Body of pancreas (tissue), 4 donors: Measurements from ENCODE around the gene DNALI1.

Experiments
- POLR2A ChIP-seq, 3 donors: fragments of 450-650 bp; IDR thresholded peaks; one replicate each; pipeline ENCODE4 v1.6.1; 2016; ENCODE audit warnings: antibody characterized with exemption in 3 of 3, mild to moderate bottlenecking in 2 of 3
- TF ChIP-seq, protein P1 (sequence below), 7 experiments: fragments of 450-650 bp in 4 of 7; fragments of 200-600 bp in 3 of 7; sonication (generic) in 3 of 7; IDR thresholded peaks; one replicate each; pipeline ENCODE4 v1.5.1; 2016 to 2019; ENCODE audit warnings: antibody characterized with exemption in 7 of 7

GRCh38 chr1:37557402-37557801, 662 bp downstream of the DNALI1 start:
- TF ChIP-seq, protein P1, sequence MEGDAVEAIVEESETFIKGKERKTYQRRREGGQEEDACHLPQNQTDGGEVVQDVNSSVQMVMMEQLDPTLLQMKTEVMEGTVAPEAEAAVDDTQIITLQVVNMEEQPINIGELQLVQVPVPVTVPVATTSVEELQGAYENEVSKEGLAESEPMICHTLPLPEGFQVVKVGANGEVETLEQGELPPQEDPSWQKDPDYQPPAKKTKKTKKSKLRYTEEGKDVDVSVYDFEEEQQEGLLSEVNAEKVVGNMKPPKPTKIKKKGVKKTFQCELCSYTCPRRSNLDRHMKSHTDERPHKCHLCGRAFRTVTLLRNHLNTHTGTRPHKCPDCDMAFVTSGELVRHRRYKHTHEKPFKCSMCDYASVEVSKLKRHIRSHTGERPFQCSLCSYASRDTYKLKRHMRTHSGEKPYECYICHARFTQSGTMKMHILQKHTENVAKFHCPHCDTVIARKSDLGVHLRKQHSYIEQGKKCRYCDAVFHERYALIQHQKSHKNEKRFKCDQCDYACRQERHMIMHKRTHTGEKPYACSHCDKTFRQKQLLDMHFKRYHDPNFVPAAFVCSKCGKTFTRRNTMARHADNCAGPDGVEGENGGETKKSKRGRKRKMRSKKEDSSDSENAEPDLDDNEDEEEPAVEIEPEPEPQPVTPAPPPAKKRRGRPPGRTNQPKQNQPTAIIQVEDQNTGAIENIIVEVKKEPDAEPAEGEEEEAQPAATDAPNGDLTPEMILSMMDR (IDR thresholded peaks at IDR 0.05) = no peak
- TF ChIP-seq POLR2A (IDR thresholded peaks at IDR 0.05) = no peak
